HT-29 (cell line): ENCODE data around the gene KLHDC8A. TPM values are rescaled to one million over a fixed set of nuclear protein-coding genes. Genes with fewer than 3 reads are reported as not detected.
A peak's percentile ranks its signal among the peaks of the same experiment; 100 is the strongest.
"Not testable (repeated sequence)": the region's sequence is repeated elsewhere in the genome, so short reads cannot be mapped to it uniquely, and the experiment has no call there.

ENCODE experiments used
- DNase-seq: peaks from one replicate; pipeline ENCODE4 v3.0.0-alpha.2; 2015; ENCODE audit warnings: low spot score
- total RNA-seq: library from RNA; depleted of rRNA; stranded (reverse); fragments of >200 nt; shearing (Covaris generic); gene quantifications from 2 replicates; pipeline ENCODE4 v1.2.3, GENCODE V29; 2014; rRNA removed

KLHDC8A gene
- total RNA-seq: not detected in 2 replicates

- DNase-seq: no peak
These were observed at the start of gene KLHDC8A for GRCh38 chr1:205356440-205357139. TSS of gene KLHDC8A (minus strand) at chr1:205356922. CDS start at chr1:205343604, 13,318 bp downstream.

- DNase-seq: not testable (repeated sequence)
These were observed 49.5 kb upstream of the KLHDC8A start for GRCh38 chr1:205406252-205406651.

- not testable (repeated sequence) for DNase-seq
These were observed 47.8 kb upstream of the KLHDC8A start for GRCh38 chr1:205404484-205404883.

GRCh38 chr1:205398586-205398985, 41.9 kb upstream of the KLHDC8A start:
- DNase-seq: no peak

- peak; percentile 75 for DNase-seq
These were observed 40.4 kb upstream of the KLHDC8A start for GRCh38 chr1:205396967-205397616.

GRCh38 chr1:205395616-205396015, 38.9 kb upstream of the KLHDC8A start:
- DNase-seq: no peak

- no peak for DNase-seq
These were observed 35.9 kb upstream of the KLHDC8A start for GRCh38 chr1:205392650-205393049.

GRCh38 chr1:205391386-205391785, 34.7 kb upstream of the KLHDC8A start:
- DNase-seq: no peak

- DNase-seq: no peak
These were observed 31.1 kb upstream of the KLHDC8A start for GRCh38 chr1:205387845-205388244.

GRCh38 chr1:205382990-205383389, 26.3 kb upstream of the KLHDC8A start:
- DNase-seq: not testable (repeated sequence)

GRCh38 chr1:205382561-205382960, 25.8 kb upstream of the KLHDC8A start:
- DNase-seq: no peak

- no peak for DNase-seq
These were observed 24.6 kb upstream of the KLHDC8A start for GRCh38 chr1:205381305-205381704.

GRCh38 chr1:205380882-205381281, 24.2 kb upstream of the KLHDC8A start:
- DNase-seq: no peak

GRCh38 chr1:205379056-205379455, 22.3 kb upstream of the KLHDC8A start:
- no peak for DNase-seq

GRCh38 chr1:205377355-205377754, 20.6 kb upstream of the KLHDC8A start:
- DNase-seq: no peak

- no peak for DNase-seq
These were observed 20.0 kb upstream of the KLHDC8A start for GRCh38 chr1:205376739-205377138.

- DNase-seq: peak; percentile 43
These were observed 19.3 kb upstream of the KLHDC8A start for GRCh38 chr1:205375835-205376545.

GRCh38 chr1:205374210-205375078, 17.7 kb upstream of the KLHDC8A start:
- DNase-seq: no peak

GRCh38 chr1:205373798-205374175, 17.1 kb upstream of the KLHDC8A start:
- DNase-seq: no peak

GRCh38 chr1:205373022-205373797, 16.5 kb upstream of the KLHDC8A start:
- DNase-seq: no peak
